Measurements from ENCODE around the gene TMEM267.
"Not testable (repeated sequence)": the region's sequence is repeated elsewhere in the genome, so short reads cannot be mapped to it uniquely, and the experiment has no call there.

TMEM267 gene

DNA sequence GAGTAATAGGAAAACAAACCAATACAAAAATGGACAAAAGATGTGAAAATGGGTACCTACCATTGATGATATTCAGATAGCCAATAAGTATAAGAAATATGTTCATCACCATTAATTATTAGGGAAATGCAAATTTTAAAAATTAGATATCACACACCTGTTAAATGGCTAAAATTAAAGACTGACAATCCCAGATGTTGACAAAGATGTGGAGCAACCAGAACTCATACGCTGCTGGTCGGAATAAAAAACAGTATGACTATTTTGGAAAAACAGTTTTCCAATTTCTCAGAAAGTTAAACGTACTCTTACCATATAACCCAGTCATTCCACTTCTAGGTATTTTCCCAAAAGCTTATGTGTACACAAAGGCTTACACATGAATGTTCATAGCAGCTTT is 27.1 kb downstream of the TMEM267 start:
- no peak for DNase-seq (ENCODE audit: low read depth)

DNA sequence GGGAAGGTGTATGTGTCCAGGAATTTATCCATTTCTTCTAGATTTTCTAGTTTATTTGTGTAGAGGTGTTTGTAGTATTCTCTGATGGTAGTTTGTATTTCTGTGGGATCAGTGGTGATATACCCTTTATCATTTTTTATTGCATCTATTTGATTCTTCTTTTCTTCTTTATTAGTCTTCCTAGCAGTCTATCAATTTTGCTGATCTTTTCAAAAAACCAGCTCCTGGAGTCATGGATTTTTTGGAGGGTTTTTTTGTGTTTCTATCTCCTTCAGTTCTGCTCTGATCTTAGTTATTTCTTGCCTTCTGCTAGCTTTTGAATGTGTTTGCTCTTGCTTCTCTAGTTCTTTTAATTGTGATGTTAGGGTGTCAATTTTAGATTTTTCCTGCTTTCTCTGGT is 42.1 kb downstream of the TMEM267 start:
- DNase-seq (ENCODE audit: low read depth), result not testable (repeated sequence)

DNA sequence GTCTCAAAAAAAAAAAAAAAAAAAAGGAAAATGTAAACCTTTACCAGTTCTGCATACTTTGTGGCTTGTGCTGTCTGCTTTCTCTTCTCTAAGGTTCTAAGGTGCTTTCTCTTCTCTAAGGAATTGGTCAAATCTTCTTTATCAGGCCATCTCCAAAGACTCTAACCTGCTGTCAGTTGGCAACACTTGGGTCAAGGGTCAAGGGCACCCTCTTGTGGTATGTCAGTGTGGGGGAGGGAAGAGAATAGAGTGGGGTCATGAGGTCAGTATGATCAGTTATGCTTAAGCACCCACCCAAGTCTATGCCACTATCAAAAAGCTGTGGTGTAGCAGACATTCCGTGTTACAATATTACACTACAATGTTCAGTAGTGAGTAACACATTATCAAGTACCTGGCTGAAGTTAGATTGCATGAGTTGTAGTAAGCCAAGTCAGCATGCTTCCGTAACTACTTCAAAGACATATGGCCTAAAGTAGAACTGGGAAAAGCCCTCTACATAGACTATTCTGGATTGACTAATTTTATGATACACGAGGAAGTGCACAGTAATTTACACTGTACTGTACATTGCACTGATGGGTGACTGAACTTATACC is 46.5 kb downstream of the TMEM267 start:
- DNase-seq (ENCODE audit: low read depth), result no peak

DNA sequence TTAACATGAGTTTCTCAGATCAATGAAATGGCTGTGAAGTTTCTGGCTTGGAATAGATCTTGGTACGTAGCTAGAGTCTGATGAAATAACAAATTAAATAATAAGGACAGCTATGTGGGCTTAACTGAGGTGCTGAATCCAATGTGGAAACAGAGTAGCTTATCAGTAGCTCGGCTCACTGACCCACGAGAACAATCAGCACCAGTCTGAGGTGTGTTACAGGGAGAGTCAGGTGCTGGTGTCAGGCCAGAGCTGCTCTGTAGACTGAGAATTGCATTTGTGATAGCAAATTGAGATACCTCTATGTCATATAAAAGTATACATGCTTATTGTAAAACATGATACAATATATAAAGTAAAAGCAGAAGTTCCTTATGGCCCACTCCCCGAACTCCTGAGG is 50.3 kb downstream of the TMEM267 start:
- DNase-seq (ENCODE audit: low read depth), result no peak

DNA sequence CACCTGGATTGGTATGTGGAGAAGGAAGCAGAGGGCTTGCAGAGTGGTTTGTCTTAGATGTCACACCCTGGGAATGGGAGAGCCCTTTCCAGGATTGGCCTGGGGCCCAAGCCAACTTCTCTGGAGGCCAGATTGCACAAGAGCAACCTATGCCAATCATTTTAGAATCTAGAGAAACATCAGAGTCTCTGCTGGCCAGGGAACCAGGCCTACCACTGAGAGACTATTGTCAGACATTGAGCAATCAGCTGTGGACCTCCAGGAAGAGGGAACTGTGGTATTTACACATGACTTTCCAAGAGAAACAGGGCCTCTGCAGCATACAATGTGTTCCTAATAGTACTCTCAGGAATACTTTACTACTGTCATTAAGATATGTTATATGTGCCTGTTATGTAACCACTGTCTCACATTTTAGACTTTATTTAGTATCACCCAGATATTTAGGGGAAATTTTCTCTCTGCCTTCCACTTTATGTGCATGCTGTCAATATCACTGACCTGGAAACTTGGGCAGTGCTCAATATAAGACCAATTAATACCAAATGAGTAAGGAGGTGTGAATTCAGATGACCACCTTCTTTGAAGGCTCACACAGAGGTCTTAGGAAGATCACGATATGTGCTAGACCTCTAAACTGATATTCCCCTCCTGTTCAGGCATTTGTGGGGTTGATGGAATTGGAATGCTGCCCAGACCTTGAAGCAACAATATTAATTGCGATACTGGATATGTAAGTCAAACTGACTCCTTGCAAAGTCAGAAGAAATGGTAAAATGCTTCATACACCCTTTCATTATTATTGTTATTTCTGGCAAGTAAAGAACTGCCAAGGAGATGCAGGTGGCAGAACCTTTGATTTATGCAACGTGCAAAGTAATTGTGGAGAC is 50.9 kb downstream of the TMEM267 start:
- DNase-seq (ENCODE audit: low read depth), result no peak

DNA sequence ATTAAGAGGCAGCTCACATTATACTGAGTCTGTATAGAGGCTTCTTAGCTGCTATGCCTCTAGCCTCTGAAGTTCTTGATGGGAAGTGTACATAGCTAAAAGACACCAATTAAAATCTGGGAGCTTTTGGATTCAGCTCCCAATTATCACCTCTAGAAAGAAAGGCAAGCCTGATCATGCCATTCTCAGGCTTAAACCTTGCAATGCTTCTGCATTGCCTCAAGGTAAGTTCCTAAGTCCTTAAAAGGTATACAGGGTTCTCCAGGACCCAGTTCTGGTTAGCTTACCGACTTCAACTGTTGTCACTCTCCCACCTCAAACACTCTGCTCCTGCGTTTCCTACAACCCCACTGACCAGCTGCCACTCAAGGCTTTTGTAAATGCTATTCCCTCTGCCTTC is 54.0 kb downstream of the TMEM267 start:
- DNase-seq (ENCODE audit: low read depth), result no peak

DNA sequence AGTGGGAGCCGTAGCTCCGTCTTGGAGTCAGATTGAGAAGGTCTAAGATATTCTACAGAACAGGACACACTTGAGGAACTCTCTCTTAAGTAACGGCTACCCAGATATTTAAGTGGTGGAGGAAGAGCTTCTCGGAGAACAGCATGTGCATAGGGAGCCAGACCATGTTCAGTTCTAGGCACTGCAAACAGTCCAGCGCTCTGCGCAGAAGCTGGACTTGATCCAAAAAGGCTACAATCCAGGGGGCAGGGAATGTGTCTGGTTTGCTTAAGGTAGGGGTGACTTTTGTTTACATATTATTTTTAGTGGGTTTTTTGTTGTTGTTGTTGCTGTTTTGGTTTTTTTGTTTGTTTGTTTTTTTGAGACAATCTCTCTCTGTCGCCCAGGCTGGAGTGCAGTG is 54.6 kb downstream of the TMEM267 start:
- DNase-seq (ENCODE audit: low read depth), result no peak

DNA sequence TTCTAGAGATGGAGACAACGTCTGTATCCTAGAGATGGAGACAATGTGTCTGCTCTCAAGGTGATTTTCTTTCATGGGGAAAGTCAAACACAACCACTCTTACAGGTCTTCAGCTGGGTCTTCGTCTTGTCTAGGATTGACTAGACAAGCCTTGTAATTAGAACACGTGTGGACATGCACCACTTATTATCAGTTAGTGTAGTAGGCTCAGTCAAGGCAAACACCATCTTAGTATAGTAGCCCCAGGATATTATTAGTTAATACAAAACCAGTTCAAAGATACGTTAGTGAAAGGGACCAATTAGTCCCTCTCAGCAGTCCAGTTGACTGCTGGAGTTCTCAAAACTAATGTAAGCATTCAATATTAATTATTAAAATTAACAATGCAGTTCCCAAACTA is 56.4 kb downstream of the TMEM267 start:
- no peak for DNase-seq (ENCODE audit: low read depth)

DNA sequence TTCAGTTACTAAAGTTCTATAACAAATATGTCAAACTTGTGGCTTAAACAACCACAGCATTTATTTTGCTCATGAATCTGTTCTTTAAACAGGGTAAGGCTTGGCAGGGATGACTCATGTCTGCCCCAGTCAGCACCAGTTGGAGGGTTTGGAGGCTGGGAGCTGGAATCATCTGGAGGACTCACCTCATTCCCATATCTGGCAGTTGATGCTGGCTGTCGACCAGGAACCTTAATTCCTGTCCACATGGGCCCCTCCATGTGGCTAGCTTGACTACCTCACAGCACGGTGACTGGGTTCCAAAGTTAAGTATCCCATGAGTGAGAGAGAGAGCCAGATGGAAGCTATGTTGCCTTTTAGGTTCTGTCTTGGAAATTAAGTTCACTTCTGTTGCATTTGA is 57.7 kb downstream of the TMEM267 start:
- DNase-seq (ENCODE audit: low read depth), result no peak

DNA sequence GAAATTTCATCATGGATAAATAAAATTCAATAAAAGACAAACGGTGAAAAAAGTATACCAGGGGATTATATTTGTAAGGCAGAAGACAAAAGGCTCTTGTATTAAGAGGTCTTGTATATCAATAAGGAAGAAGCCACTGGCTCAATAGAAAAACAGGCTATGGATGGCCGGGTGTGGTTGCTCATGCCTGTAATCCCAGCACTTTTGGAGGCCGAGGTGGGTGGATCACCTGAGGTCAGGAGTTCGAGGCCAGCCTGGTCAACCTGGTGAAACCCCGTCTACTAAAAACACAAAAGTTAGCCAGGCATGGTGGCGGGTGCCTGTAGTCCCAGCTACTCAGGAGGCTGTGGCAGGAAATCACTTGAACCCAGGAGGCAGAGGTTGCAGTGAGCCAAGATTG is 60.6 kb downstream of the TMEM267 start:
- not testable (repeated sequence) for DNase-seq (ENCODE audit: low read depth)

DNA sequence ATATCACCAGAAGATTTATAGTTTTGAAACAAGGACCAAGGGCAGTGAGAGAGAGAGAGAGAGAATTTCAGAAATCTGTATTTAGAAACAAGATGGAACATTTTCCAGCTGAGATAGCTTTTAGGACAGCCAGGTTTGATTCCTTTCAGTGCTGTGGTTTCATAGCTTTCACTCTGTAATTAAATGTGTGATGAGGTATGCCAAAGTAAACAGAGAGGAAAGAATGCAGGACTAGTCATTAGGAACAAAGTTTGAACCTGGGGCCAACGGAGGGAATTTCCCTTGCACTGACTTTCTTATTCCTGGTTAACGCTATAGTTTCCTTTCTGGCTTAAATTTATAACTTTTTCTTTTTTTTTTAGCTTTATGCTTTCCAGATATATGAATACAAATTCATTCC is 61.5 kb downstream of the TMEM267 start:
- no peak for DNase-seq (ENCODE audit: low read depth)

DNA sequence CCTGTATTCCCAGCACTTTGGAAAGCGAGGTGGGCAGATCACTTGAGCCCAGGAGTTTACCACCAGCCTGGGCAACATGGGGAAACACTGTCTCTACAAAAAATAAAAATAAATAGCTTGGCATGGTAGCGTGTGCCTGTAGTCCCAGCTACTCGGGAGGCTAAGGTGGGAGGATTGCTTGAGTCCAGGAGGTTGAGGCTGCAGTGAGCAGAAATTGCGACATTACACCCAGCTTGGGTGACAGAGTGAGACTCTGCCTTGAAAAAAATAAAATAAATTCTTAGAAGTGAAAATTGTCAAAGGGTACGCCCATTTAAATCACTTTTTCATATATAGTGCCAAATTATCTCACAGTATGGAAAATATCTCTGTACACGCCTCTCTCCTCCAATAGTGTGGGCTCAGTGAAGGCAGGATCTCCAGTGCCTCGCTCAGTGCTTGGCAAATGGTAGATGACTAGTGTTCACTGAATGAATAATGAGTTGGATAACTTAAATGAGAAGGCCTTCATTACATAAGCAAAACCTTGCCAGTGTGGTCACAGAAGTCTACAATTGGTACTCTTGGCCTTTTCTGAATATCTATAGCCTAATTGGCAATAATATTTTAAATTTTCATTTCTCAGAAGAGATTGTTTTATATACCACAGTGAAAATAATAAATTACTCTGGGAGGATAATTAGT is 62.1 kb downstream of the TMEM267 start:
- no peak for DNase-seq (ENCODE audit: low read depth)

DNA sequence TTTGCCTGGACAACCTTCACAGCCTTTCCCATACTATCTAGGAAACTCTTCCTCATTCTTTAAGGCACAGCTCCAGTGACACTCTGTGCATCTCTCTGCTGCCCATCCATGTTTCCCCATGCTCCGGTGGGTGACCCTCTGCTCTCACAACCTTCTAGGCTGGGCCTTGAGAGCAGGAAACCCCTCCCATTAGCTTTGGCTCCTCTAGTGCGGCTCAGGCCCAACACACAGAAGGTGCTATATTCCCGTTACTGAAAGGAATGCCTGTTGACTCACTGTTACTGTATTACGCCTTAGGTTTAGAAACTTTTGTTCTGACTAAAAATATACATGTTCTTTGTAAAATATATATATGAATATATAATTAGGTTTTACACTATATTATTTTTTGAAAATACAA is 63.4 kb downstream of the TMEM267 start:
- no peak for DNase-seq (ENCODE audit: low read depth)

DNA sequence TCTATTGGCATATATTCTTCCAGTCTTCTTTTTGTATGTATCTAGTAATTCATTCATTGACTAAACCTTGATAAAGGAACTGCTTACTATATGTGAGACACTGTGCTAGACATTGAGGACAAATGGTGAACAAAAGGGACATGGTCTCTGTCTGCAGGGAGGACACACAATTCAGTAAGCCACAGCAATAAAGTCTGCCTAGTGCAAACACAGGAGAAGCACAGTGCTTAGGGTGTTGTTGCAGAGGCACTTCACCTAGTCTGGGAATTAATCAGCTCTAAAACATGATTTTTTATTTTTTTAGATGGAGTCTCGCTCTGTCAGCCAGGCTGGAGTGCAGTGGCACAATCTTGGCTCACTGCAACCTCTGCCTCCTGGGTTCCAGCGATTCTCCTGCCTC is 65.1 kb downstream of the TMEM267 start:
- no peak for DNase-seq (ENCODE audit: low read depth)

DNA sequence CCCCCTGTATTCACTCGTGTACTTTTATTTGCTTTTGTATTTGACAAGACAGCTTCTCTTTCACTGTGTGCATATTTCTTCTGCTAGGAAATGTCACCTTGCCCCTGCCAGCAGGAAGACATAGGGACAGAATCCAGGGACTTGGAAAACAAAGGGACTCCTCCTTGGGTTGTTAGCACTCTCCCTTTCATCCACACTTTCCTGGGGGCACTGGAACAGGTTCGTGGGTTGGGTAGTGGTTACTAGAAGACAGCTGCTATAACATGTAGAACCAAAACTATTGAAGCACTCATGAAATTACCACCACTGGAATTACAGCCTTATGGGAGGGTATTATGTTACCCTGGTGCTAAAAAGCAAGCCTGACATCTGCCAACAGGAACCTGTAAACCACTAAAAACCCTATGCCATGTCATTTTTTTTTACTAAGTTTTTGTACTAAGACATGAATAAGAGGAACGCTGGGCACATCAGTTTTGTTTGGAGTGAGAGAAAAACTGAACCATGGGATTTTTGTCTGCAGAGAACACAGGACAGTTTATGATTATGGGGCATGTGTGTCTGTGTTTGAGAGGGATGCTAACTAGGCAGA is 66.8 kb downstream of the TMEM267 start:
- DNase-seq (ENCODE audit: low read depth), result no peak

DNA sequence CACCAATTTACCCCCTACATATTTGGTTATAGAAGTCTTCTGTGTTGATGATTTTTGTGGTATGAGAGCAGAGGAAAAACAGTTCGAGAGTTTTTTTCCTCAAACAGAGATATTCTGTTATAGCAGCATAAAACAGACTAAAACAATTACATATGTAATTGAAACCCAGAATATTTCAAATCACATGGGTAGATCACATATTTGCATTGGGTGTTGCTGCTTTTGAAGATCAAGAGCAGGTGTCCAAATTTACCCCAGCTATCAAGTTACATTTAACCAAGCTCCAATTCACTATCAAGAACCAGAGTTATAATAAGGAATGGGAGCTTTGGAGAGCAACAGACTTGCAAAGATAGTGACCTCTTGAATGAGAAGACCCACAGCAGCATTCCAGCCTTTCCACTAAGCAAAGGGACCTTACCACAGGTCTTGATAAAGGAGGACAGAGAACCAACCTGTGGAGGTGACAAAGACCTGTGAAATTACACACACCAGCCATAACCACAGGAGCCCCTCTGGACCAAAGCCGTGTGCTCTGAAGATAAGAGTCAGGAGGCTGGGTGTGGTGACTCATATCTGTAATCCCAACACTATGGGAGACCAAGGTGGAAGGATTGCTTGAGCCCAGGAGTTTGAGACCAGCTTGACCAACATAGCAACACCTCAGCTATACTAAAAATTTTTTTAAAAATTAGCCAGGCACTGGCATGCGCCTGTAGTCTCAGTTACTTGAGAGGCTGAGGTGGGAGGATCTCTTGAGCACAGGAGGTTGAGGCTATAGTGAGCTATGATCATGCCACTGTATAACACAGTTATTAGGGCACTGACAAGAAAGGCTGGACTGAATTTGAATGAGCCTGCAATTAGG is 67.5 kb downstream of the TMEM267 start:
- no peak for DNase-seq (ENCODE audit: low read depth)

DNA sequence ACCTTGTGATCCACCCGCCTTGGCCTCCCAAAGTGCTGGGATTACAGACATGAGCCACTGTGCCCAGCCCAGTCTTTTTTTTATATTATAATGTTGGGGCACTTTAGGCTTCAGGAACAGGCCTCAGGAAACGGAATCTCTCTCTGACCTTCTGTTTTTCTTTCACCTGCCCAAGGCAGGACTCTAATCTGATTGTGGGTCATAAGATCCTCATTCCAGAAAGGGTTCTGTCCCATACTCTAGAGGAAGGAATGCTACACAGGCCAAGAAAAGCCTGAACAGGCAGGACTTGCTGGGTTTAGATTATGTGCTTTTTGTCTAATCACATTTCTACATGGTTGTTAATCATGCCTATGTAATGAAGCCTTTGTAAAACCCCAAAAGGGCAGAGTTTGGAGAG is 69.7 kb downstream of the TMEM267 start:
- DNase-seq (ENCODE audit: low read depth), result no peak

DNA sequence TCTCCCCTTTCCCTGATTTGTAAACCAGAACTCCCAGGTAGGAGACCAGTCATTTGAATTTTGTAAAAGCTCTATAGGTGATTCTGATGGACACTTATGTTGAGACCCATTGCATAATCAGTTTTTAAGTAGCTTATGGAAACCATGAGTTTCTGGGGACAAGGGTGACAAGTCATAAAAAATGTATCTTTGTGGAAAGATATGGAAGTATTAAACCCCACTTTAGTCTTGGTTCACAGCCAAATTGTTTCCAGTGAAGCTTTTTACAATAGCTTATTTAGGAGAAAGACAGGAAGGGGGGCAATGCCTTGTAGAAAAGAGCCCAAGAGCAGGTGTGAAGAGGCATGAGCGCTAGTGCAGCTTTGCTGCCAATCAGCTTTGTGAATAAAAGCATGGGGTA is 71.0 kb downstream of the TMEM267 start:
- DNase-seq (ENCODE audit: low read depth), result no peak

DNA sequence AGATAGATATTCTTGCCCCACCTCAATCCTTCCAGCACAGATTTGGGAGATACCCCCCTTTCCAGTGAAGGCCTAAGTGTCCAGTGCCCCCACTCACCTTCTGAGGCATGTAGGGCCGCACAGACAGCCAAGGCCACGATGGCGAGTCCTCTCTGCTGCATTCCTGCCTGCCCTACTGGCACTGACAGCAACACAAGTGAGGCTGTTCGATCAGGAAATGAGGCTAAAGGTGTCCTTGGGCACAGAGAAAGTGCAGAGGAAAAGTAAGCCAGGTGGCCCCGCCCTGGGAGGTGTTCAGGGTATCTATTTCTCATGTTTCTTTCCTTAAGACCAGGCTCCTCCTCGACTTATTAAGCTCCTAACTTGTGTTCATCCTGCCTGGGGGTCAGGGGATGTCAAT is 71.5 kb downstream of the TMEM267 start, which contains the start of gene CCL28:
CCL28 (minus strand) TSS at position 236 of the 400 bp plus-strand sequence; CDS start at position 161, 75 bp downstream.
- DNase-seq (ENCODE audit: low read depth), result no peak

DNA sequence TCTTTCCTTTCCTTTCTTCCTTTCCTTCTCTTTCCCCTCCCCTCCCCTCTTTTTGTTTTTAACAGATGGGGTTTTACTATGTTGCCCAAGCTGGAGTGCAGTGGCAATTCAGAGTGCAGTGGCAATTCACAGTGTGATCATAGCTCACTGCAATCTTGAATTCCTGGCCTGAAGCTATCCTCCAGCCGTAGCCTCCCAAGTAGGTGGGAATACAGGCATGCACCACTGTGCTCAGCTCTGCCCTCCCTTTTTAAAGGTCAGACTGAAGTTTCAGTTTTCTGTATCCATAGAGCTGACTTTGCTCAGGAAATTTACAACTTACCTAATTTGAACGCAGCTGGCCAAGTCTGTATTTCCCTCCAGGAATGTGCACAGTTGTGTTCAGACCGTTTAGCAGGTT is 72.2 kb downstream of the TMEM267 start:
- DNase-seq (ENCODE audit: low read depth), result no peak

DNA sequence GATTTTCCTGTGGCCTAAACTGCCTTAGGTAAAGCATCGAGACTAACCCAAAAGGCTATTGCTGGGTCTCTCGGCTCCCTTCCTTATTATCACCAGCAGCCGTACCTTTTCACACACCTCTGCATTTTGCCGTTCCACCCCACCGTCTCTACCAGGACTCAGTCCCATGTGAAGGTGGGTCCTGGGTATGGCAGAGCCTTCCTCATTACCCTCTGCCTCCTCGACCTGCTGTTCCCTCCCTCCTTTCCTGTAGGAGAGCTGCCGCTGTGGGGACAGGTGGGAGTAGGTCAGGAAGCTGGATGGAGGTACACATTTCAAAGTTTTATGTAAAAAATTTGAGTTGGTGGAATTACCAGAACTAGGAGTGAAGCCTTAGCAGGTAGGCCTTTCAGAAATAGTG is 73.3 kb downstream of the TMEM267 start:
- no peak for DNase-seq (ENCODE audit: low read depth)

DNA sequence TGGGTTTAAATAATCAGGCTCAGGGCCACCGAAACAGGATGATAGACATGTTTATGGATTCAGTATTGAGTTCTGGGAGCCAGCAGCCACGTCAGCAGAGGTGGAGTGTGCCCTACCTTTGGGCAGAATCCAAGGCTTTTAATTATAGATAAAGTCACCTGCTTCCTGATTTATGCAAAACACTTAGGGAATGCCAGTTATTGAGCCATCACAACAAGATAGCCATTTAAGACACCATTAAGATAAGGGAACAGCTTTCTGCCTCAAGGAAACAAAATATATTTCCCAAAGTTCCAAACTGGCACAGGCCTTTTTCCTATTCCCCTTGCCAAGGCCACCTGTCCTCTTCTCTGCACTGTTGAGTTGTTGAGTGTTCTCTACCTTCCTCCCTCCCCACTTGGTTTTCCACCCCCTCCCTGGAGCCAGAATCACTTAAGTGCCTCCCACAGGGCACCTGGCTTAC is 73.8 kb downstream of the TMEM267 start:
- DNase-seq (ENCODE audit: low read depth), result no peak

Measured in stimulated activated CD8-positive, alpha-beta memory T cell treated with anti-CD3 and anti-CD28 coated beads, Interleukin-12 subunit alpha, Interleukin-12 subunit beta, amount 100 ng/mL, for 4 hours (primary cell).